ENCODE results near the gene C1QB. TPM values are rescaled to one million over a fixed set of nuclear protein-coding genes. Genes with fewer than 3 reads are reported as not detected.

The C1QB gene
- polyA plus RNA-seq, 1 donor (not counting 4 experiments of a cell fraction or from before 2014, with no cell fraction given), result not detected

DNA sequence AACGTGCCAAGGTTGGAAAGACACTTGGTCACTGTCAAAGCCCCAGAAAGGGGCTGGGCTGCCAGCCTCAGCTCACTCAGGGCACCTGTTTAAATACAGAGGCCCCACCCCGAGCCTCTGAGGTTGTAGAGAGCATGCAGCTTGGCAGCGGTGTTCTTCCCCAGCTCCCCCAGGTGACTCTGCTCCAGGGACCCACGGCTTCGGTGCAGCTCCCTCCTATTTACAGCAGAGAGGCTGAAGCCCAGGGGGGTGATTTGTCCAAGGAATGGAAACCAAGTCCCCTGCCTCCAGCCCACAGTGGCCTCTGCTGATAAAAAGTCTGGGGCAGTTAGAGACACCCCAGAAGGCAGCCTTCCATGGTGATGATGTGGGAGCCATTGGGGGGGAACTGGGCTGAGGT lies 25.7 kb upstream of the C1QB start:
- dilution Hi-C loops (cut with MboI; ENCODE audit: extremely low pct_ligation_motif_present, low sequenced_read_pairs), result no loop called here
- Histone ChIP-seq H3K36me3 (ENCODE audit: control insufficient read depth in 2 of 2, extremely low read depth in 1 of 2, insufficient read depth in 2 of 2, low read length in 2 of 2) (no peaks in the 10 kb centered on the region), H3K9me1 (ENCODE audit: control insufficient read depth, extremely low read depth, insufficient read depth, low read length) (no peaks in the 10 kb centered on the region), H3K27ac (ENCODE audit: control insufficient read depth, insufficient read depth, low read length) (no peak overlapping the region), H3K4me3 (ENCODE audit: control insufficient read depth in 2 of 3, extremely low read depth in 1 of 3, insufficient read depth in 2 of 3, low read depth in 1 of 3, low read length in 3 of 3) (no peak overlapping the region), H3K79me2 (ENCODE audit: control insufficient read depth, insufficient read depth, low read length) (no peaks in the 10 kb centered on the region), H3K4me2 (ENCODE audit: control insufficient read depth, extremely low read depth, insufficient read depth, low read depth, low read length) (no peak overlapping the region), H3K9ac (ENCODE audit: control insufficient read depth, extremely low read depth, insufficient read depth, low read length) (no peak overlapping the region), H2AFZ (ENCODE audit: control insufficient read depth, low read length) (no peak overlapping the region), H3K9me3 (ENCODE audit: control insufficient read depth, low read depth, low read length) (no peaks in the 10 kb centered on the region), H3K4me1 (ENCODE audit: control insufficient read depth, extremely low read depth, insufficient read depth, low read length) (no peaks in the 10 kb centered on the region), H4K20me1 (ENCODE audit: control insufficient read depth, extremely low read depth, insufficient read depth, low read length) (no peaks in the 10 kb centered on the region), H3K27me3 (ENCODE audit: control insufficient read depth, extremely low read depth, insufficient read depth, low read length) (peaks cover 12% of the 10 kb centered on the region)
- no peak for FAIRE-seq
- no peak for DNase-seq (ENCODE audit: low read depth, low spot score)
- TF ChIP-seq, protein P1, sequence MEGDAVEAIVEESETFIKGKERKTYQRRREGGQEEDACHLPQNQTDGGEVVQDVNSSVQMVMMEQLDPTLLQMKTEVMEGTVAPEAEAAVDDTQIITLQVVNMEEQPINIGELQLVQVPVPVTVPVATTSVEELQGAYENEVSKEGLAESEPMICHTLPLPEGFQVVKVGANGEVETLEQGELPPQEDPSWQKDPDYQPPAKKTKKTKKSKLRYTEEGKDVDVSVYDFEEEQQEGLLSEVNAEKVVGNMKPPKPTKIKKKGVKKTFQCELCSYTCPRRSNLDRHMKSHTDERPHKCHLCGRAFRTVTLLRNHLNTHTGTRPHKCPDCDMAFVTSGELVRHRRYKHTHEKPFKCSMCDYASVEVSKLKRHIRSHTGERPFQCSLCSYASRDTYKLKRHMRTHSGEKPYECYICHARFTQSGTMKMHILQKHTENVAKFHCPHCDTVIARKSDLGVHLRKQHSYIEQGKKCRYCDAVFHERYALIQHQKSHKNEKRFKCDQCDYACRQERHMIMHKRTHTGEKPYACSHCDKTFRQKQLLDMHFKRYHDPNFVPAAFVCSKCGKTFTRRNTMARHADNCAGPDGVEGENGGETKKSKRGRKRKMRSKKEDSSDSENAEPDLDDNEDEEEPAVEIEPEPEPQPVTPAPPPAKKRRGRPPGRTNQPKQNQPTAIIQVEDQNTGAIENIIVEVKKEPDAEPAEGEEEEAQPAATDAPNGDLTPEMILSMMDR (optimal IDR thresholded peaks at IDR 0.05 in 1 of 3, IDR thresholded peaks at IDR 0.05 in 1 of 3, conservative IDR thresholded peaks at IDR 0.05 in 1 of 3; ENCODE audit: extremely low read depth in 1 of 3, insufficient read depth in 2 of 3, low read length in 3 of 3), result no peak
- no peak for TF ChIP-seq EZH2 (IDR thresholded peaks at IDR 0.05; ENCODE audit: low read length)

DNA sequence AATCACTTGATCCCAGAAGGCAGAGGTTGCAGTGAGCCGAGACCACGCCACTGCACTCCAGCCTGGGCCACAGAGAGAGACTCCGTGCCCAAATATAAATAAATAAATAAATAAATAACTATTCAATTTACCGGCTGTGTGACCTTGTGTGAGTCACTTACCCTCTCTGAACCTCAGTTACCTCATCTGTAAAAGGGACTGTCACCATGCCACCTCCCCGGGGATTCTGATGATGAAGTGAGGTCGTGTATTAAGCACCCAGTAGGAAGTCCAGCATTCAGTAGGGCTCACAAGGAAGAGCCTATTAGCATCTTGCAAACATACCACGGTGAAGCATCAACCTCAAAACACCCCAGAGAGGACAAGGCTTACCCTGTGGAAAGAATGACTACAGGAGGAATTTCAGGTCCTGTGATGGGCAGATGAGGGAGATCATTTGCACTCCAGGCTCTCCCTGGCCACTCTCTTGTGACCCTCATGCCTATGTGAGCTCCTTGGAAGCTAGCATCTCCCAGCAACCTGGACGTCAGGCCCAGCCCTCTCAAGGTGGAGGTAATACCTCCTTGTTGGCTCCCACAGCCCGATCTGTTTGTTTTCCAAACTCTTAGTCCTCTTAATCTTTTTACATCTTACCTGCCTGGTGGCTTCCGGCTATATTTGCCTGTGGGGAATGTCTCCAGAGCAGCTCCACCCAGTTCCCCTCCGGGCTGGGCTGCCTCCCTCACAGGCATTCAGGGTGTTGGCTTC lies 24.2 kb upstream of the C1QB start:
- no peak overlapping the region for H3K27ac ChIP-seq (ENCODE audit: control insufficient read depth, insufficient read depth, low read length)
- H4K20me1 ChIP-seq (ENCODE audit: control insufficient read depth, extremely low read depth, insufficient read depth, low read length), result no peaks in the 10 kb centered on the region
- H3K36me3 ChIP-seq (ENCODE audit: control insufficient read depth in 2 of 2, extremely low read depth in 1 of 2, insufficient read depth in 2 of 2, low read length in 2 of 2), result no peaks in the 10 kb centered on the region
- H3K4me1 ChIP-seq (ENCODE audit: control insufficient read depth, extremely low read depth, insufficient read depth, low read length), result no peaks in the 10 kb centered on the region
- H3K4me3 ChIP-seq (ENCODE audit: control insufficient read depth in 2 of 3, extremely low read depth in 1 of 3, insufficient read depth in 2 of 3, low read depth in 1 of 3, low read length in 3 of 3), result no peak overlapping the region
- H3K9ac ChIP-seq (ENCODE audit: control insufficient read depth, extremely low read depth, insufficient read depth, low read length), result no peak overlapping the region
- no peak for DNase-seq (ENCODE audit: low read depth, low spot score)
- peaks cover 12% of the 10 kb centered on the region for H3K27me3 ChIP-seq (ENCODE audit: control insufficient read depth, extremely low read depth, insufficient read depth, low read length)
- no peaks in the 10 kb centered on the region for H3K79me2 ChIP-seq (ENCODE audit: control insufficient read depth, insufficient read depth, low read length)
- H2AFZ ChIP-seq (ENCODE audit: control insufficient read depth, low read length), result no peak overlapping the region
- dilution Hi-C loops (cut with MboI; ENCODE audit: extremely low pct_ligation_motif_present, low sequenced_read_pairs), result no loop called here
- FAIRE-seq, result no peak
- H3K9me1 ChIP-seq (ENCODE audit: control insufficient read depth, extremely low read depth, insufficient read depth, low read length), result no peaks in the 10 kb centered on the region
- H3K4me2 ChIP-seq (ENCODE audit: control insufficient read depth, extremely low read depth, insufficient read depth, low read depth, low read length), result no peak overlapping the region
- no peaks in the 10 kb centered on the region for H3K9me3 ChIP-seq (ENCODE audit: control insufficient read depth, low read depth, low read length)
- TF ChIP-seq EZH2 (IDR thresholded peaks at IDR 0.05; ENCODE audit: low read length), result no peak
- TF ChIP-seq, protein P1 (optimal IDR thresholded peaks at IDR 0.05 in 1 of 3, IDR thresholded peaks at IDR 0.05 in 1 of 3, conservative IDR thresholded peaks at IDR 0.05 in 1 of 3; ENCODE audit: extremely low read depth in 1 of 3, insufficient read depth in 2 of 3, low read length in 3 of 3), result no peak

Data from keratinocyte (primary cell).